Endodermal cell (in vitro differentiated cells): ENCODE measurements around the gene SMG7. TPM values are rescaled to one million over a fixed set of nuclear protein-coding genes. Genes with fewer than 3 reads are reported as not detected.

Experiments
- DNase-seq: peaks from one replicate; pipeline ENCODE4 v3.0.0-alpha.2; 2017
- H3K27ac ChIP-seq: 2 replicates; pipeline ENCODE4 v1.5.1; 2013; ENCODE audit warnings: mild to moderate bottlenecking, low read depth, low read length, moderate library complexity
- H3K27me3 ChIP-seq: 2 replicates; pipeline ENCODE4 v1.6.1; 2013; ENCODE audit warnings: mild to moderate bottlenecking, low read length, moderate library complexity; ENCODE audit not compliant: insufficient read depth, control insufficient read depth, poor library complexity, severe bottlenecking
- H3K36me3 ChIP-seq: 2 replicates; pipeline ENCODE4 v1.7.0; 2013; ENCODE audit warnings: mild to moderate bottlenecking, low read length, moderate library complexity; ENCODE audit not compliant: control insufficient read depth, insufficient read depth
- H3K4me1 ChIP-seq: one replicate; pipeline ENCODE4 v1.7.0; 2013; ENCODE audit warnings: low read length; ENCODE audit not compliant: control insufficient read depth, insufficient read depth
- H3K4me3 ChIP-seq: 2 replicates; pipeline ENCODE4 v1.5.1; 2013; ENCODE audit warnings: mild to moderate bottlenecking, low read length, moderate library complexity
- H3K9ac ChIP-seq: 2 replicates; pipeline ENCODE4 v1.6.1; 2013; ENCODE audit warnings: mild to moderate bottlenecking, low read length, moderate library complexity; ENCODE audit not compliant: poor library complexity, severe bottlenecking; ENCODE audit errors: extremely low read depth
- H3K9me3 ChIP-seq: 2 replicates; pipeline ENCODE4 v1.6.1; 2013; ENCODE audit warnings: mild to moderate bottlenecking, low read length, moderate library complexity; ENCODE audit not compliant: control insufficient read depth
- H3K27ac Mint-ChIP-seq: 2 replicates; pipeline ENCODE4 v1.8.0; 2020; ENCODE audit warnings: mixed read lengths
- H3K27me3 Mint-ChIP-seq: 2 replicates; pipeline ENCODE4 v1.8.0; 2021; ENCODE audit warnings: mild to moderate bottlenecking, mixed read lengths; ENCODE audit not compliant: insufficient read depth
- H3K36me3 Mint-ChIP-seq: 2 replicates; pipeline ENCODE4 v1.8.0; 2020; ENCODE audit warnings: low read depth, mixed read lengths
- H3K4me1 Mint-ChIP-seq: 2 replicates; pipeline ENCODE4 v1.8.0; 2020; ENCODE audit warnings: mixed read lengths
- H3K4me3 Mint-ChIP-seq: 2 replicates; pipeline ENCODE4 v1.8.0; 2020; ENCODE audit warnings: mild to moderate bottlenecking, moderate library complexity, mixed read lengths
- H3K9me3 Mint-ChIP-seq: 2 replicates; pipeline ENCODE4 v1.8.0; 2020; ENCODE audit warnings: mild to moderate bottlenecking, mixed read lengths
- CTCF ChIP-seq: fragments of 200-600 bp; sonication (generic); conservative IDR thresholded peaks from 2 replicates; pipeline ENCODE4 v1.5.0; 2021; ENCODE audit warnings: antibody characterized with exemption, mild to moderate bottlenecking
- WGBS, 2 experiments: methylation state at CpG; one replicate each; pipeline versions ENCODE4 v1.1.5 to v1.1.7; 2013; ENCODE audit warnings: missing lambda C conversion rate in 2 of 2, mixed read lengths in 1 of 2; ENCODE audit not compliant: insufficient coverage in 1 of 2, insufficient read length in 1 of 2; 5-methylcytosine and 5-hydroxymethylcytosine counted together
- total RNA-seq, 2 donors: library from RNA; stranded (reverse); fragmentation: NEBNext Ultra II Directional in 1 of 2; extraction: Animal tissue kit (Norgen Biotek cat#: 25700) in 1 of 2; gene quantifications; 2 replicates in 1 of 2; 3 replicates in 1 of 2; pipeline ENCODE4 v1.2.1, GENCODE V29; 2021

The SMG7 gene
- total RNA-seq, 2 donors from 2014 or later = 60.5 to 75.9 TPM

- H3K4me1 ChIP-seq = no peaks in the 10 kb centered on the region
- Mint-ChIP-seq H3K27ac (no peak overlapping the region), H3K4me1 (peaks cover 4% of the 10 kb centered on the region), H3K27me3 (no peaks in the 10 kb centered on the region), H3K9me3 (no peaks in the 10 kb centered on the region), H3K4me3 (no peak overlapping the region), H3K36me3 (no peaks in the 10 kb centered on the region)
- no peaks in the 10 kb centered on the region for H3K36me3 ChIP-seq
- no peaks in the 10 kb centered on the region for H3K27me3 ChIP-seq
- no peak overlapping the region for H3K4me3 ChIP-seq
- no peaks in the 10 kb centered on the region for H3K9me3 ChIP-seq
- WGBS, 2 experiments = 91 to 92% methylated on average over 6 of the region's 6 CpGs
- DNase-seq = no peak
- TF ChIP-seq CTCF = no peak
- no peak overlapping the region for H3K27ac ChIP-seq
- H3K9ac ChIP-seq = no peak overlapping the region
These were observed 111.2 kb downstream of the SMG7 start for GRCh38 chr1:183583466-183583865.

GRCh38 chr1:183584147-183584546, 111.8 kb downstream of the SMG7 start:
- H3K4me1 Mint-ChIP-seq = peaks cover 9% of the 10 kb centered on the region
- Histone ChIP-seq H3K4me3 (no peak overlapping the region), H3K9me3 (no peaks in the 10 kb centered on the region), H3K27ac (no peak overlapping the region), H3K27me3 (no peaks in the 10 kb centered on the region), H3K4me1 (peaks cover 3% of the 10 kb centered on the region), H3K9ac (no peak overlapping the region), H3K36me3 (no peaks in the 10 kb centered on the region)
- 73 to 100% methylated on average over 1 to 5 of the region's 5 CpGs for WGBS, 2 experiments
- TF ChIP-seq CTCF = no peak
- no peak for DNase-seq
- H3K36me3 Mint-ChIP-seq = no peaks in the 10 kb centered on the region
- no peaks in the 10 kb centered on the region for H3K9me3 Mint-ChIP-seq
- no peak overlapping the region for H3K4me3 Mint-ChIP-seq
- no peak overlapping the region for H3K27ac Mint-ChIP-seq
- no peaks in the 10 kb centered on the region for H3K27me3 Mint-ChIP-seq

- 93 to 100% methylated on average over 3 to 6 of the region's 6 CpGs for WGBS, 2 experiments
- no peaks in the 10 kb centered on the region for H3K9me3 Mint-ChIP-seq
- no peak for DNase-seq
- Histone ChIP-seq H3K4me3 (no peak overlapping the region), H3K27me3 (no peaks in the 10 kb centered on the region), H3K9me3 (no peaks in the 10 kb centered on the region), H3K27ac (no peak overlapping the region), H3K4me1 (peaks cover 3% of the 10 kb centered on the region), H3K9ac (no peak overlapping the region), H3K36me3 (no peaks in the 10 kb centered on the region)
- no peak overlapping the region for H3K4me3 Mint-ChIP-seq
- H3K27me3 Mint-ChIP-seq = no peaks in the 10 kb centered on the region
- no peak overlapping the region for H3K27ac Mint-ChIP-seq
- no peaks in the 10 kb centered on the region for H3K36me3 Mint-ChIP-seq
- H3K4me1 Mint-ChIP-seq = peaks cover 11% of the 10 kb centered on the region
- no peak for TF ChIP-seq CTCF
These were observed 112.7 kb downstream of the SMG7 start for GRCh38 chr1:183585038-183585437.
